Ovary (tissue), 3 donors: ENCODE measurements around the gene TULP4.

ENCODE experiments used
- EP300 ChIP-seq: sonication (generic); formaldehyde crosslinking; IDR thresholded peaks from one replicate; pipeline ENCODE4 v1.6.1; 2017; ENCODE audit warnings: antibody characterized with exemption
- POLR2A ChIP-seq: fragments of 450-650 bp; IDR thresholded peaks from one replicate; pipeline ENCODE4 v1.6.1; 2017; ENCODE audit warnings: antibody characterized with exemption, mild to moderate bottlenecking, moderate library complexity
- TF ChIP-seq, protein P1 (sequence below), 3 donors: fragments of 450-650 bp in 2 of 3; fragments of 200-600 bp in 1 of 3; IDR thresholded peaks; one replicate each; pipeline versions ENCODE4 v1.5.1 to v1.8.0; 2016 to 2022; ENCODE audit warnings: antibody characterized with exemption in 3 of 3, mild to moderate bottlenecking in 1 of 3
- donor health status: DM: no; HTN: no; CAD: no.

DNA sequence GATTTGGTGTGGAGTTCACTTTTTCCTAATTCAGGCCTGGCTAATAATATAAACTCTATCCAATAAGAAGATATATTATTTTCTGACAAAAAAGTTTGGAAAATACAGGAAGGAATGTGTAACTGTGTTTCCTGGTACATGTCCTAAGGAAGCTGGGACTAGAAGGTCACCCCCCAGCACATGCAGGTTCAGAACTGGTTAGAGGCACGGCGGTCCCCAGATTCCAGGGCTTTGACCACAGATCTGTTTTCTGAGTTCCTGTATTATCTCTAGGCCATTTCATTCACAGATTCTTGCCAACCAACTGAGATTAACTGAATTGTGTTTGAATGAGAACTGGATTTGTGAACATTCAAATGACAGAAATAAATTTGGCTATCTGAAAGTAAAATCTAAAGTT is 94.5 kb downstream of the TULP4 start:
- TF ChIP-seq EP300 (no peak), POLR2A (no peak)
- TF ChIP-seq, protein P1, sequence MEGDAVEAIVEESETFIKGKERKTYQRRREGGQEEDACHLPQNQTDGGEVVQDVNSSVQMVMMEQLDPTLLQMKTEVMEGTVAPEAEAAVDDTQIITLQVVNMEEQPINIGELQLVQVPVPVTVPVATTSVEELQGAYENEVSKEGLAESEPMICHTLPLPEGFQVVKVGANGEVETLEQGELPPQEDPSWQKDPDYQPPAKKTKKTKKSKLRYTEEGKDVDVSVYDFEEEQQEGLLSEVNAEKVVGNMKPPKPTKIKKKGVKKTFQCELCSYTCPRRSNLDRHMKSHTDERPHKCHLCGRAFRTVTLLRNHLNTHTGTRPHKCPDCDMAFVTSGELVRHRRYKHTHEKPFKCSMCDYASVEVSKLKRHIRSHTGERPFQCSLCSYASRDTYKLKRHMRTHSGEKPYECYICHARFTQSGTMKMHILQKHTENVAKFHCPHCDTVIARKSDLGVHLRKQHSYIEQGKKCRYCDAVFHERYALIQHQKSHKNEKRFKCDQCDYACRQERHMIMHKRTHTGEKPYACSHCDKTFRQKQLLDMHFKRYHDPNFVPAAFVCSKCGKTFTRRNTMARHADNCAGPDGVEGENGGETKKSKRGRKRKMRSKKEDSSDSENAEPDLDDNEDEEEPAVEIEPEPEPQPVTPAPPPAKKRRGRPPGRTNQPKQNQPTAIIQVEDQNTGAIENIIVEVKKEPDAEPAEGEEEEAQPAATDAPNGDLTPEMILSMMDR (IDR thresholded peaks at IDR 0.05) = no peak
